Osteoblast (primary cell): Measurements from ENCODE around the gene CNNM1. TPM values are rescaled to one million over a fixed set of nuclear protein-coding genes. Genes with fewer than 3 reads are reported as not detected.

Experiments
- DNase-seq: peaks from one replicate; pipeline ENCODE4 v3.0.0; 2011; ENCODE audit warnings: low spot score, mixed read lengths; ENCODE audit not compliant: insufficient read length; ENCODE audit errors: missing footprints
- H2AFZ ChIP-seq: 2 replicates; pipeline ENCODE4 v1.6.0; 2011; ENCODE audit warnings: mild to moderate bottlenecking, low read length
- H3K27ac ChIP-seq: 2 replicates; pipeline ENCODE4 v1.5.1; 2011; ENCODE audit warnings: mild to moderate bottlenecking, low read depth, low read length, moderate library complexity
- H3K27me3 ChIP-seq: 2 replicates; pipeline ENCODE4 v1.6.0; 2012; ENCODE audit warnings: mild to moderate bottlenecking, control low read depth, inconsistent platforms, low read length, moderate library complexity; ENCODE audit not compliant: insufficient read depth
- H3K36me3 ChIP-seq: 2 replicates; pipeline ENCODE4 v1.5.1; 2011; ENCODE audit warnings: mild to moderate bottlenecking, low read length, control low read depth, moderate library complexity; ENCODE audit not compliant: insufficient read depth
- H3K4me1 ChIP-seq: 2 replicates; pipeline ENCODE4 v1.5.1; 2011; ENCODE audit warnings: mild to moderate bottlenecking, low read length, control low read depth, moderate library complexity; ENCODE audit not compliant: insufficient read depth
- H3K4me2 ChIP-seq: 2 replicates; pipeline ENCODE4 v1.6.0; 2011; ENCODE audit warnings: mild to moderate bottlenecking, low read length; ENCODE audit not compliant: insufficient read depth
- H3K4me3 ChIP-seq: fragments of 200-600 bp; sonication (generic); 3 replicates; pipeline ENCODE4 v1.5.1; 2012; ENCODE audit warnings: mild to moderate bottlenecking, low read length, inconsistent platforms; ENCODE audit not compliant: insufficient read depth
- H3K79me2 ChIP-seq: 2 replicates; pipeline ENCODE4 v1.6.0; 2012; ENCODE audit warnings: mild to moderate bottlenecking, low read length, control low read depth, inconsistent platforms; ENCODE audit not compliant: insufficient read depth
- H3K9me3 ChIP-seq: 2 replicates; pipeline ENCODE4 v1.5.1; 2011; ENCODE audit warnings: low read depth, low read length, control low read depth
- H4K20me1 ChIP-seq: 2 replicates; pipeline ENCODE4 v1.6.0; 2012; ENCODE audit warnings: mild to moderate bottlenecking, low read length, control low read depth; ENCODE audit not compliant: insufficient read depth
- total RNA-seq: library from RNA; depleted of rRNA; stranded (reverse); fragments of >200 nt; gene quantifications from 2 replicates; pipeline ENCODE4 v1.2.3, GENCODE V29; 2012
- TF ChIP-seq, protein P1 (sequence below): IDR thresholded peaks from 2 replicates; pipeline ENCODE4 v1.5.1; 2011; ENCODE audit warnings: mild to moderate bottlenecking, low read depth, low read length, moderate library complexity; ENCODE audit errors: extremely low read depth

Gene CNNM1
- total RNA-seq, 1 donor, result 0.36 TPM

DNA sequence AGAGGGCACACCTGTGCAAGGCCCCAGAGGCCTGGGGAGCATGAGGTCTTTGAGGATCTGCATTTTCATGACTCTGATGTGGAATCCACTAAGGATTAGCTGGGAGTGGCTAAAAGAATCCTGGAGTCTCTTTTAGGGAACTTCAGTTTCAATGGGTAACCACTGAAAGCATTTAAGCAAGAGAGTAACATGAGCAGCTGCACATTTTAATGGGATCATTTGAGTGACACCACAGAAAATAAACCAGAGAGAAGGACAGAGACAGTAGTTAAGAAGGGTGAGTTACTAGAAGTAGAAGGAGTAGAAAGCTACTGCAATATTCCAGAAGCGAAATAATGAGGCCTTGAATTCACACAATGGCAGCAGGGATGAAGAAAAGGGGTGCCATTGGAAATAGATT lies 96.0 kb downstream of the CNNM1 start:
- H3K27me3 ChIP-seq, result no peaks in the 10 kb centered on the region
- no peak overlapping the region for H3K4me3 ChIP-seq
- H3K9me3 ChIP-seq, result no peaks in the 10 kb centered on the region
- no peaks in the 10 kb centered on the region for H4K20me1 ChIP-seq
- DNase-seq, result no peak
- no peak overlapping the region for H2AFZ ChIP-seq
- H3K79me2 ChIP-seq, result peaks cover 50% of the 10 kb centered on the region
- H3K36me3 ChIP-seq, result peaks cover 12% of the 10 kb centered on the region
- H3K4me2 ChIP-seq, result no peak overlapping the region
- H3K27ac ChIP-seq, result no peak overlapping the region
- H3K4me1 ChIP-seq, result peaks cover 9% of the 10 kb centered on the region
- TF ChIP-seq, protein P1, sequence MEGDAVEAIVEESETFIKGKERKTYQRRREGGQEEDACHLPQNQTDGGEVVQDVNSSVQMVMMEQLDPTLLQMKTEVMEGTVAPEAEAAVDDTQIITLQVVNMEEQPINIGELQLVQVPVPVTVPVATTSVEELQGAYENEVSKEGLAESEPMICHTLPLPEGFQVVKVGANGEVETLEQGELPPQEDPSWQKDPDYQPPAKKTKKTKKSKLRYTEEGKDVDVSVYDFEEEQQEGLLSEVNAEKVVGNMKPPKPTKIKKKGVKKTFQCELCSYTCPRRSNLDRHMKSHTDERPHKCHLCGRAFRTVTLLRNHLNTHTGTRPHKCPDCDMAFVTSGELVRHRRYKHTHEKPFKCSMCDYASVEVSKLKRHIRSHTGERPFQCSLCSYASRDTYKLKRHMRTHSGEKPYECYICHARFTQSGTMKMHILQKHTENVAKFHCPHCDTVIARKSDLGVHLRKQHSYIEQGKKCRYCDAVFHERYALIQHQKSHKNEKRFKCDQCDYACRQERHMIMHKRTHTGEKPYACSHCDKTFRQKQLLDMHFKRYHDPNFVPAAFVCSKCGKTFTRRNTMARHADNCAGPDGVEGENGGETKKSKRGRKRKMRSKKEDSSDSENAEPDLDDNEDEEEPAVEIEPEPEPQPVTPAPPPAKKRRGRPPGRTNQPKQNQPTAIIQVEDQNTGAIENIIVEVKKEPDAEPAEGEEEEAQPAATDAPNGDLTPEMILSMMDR, result no peak

DNA sequence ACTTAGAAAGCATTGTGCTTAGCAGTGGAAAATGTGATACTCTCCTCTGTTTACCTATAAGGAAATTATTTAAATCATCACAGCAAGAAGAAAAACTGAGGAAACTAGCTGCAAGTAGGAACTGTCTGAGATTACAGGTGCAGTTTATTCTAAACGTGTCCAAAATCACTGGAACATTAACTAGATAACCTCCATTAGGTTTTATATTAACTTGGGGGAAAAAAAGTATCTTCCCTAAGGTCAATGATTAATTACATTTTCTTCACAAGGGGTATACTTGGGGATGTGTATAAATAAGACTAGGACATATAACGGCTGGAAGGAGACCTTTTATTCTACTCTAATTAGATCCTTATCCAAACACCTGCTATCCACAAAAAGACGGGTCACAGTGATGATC lies 97.5 kb downstream of the CNNM1 start:
- H4K20me1 ChIP-seq, result no peaks in the 10 kb centered on the region
- peaks cover 62% of the 10 kb centered on the region for H3K79me2 ChIP-seq
- TF ChIP-seq, protein P1, result no peak
- H3K9me3 ChIP-seq, result no peaks in the 10 kb centered on the region
- no peak overlapping the region for H3K4me3 ChIP-seq
- H2AFZ ChIP-seq, result no peak overlapping the region
- H3K36me3 ChIP-seq, result peaks cover 12% of the 10 kb centered on the region
- peaks cover 14% of the 10 kb centered on the region for H3K4me1 ChIP-seq
- no peaks in the 10 kb centered on the region for H3K27me3 ChIP-seq
- no peak overlapping the region for H3K27ac ChIP-seq
- no peak overlapping the region for H3K4me2 ChIP-seq
- no peak for DNase-seq

DNA sequence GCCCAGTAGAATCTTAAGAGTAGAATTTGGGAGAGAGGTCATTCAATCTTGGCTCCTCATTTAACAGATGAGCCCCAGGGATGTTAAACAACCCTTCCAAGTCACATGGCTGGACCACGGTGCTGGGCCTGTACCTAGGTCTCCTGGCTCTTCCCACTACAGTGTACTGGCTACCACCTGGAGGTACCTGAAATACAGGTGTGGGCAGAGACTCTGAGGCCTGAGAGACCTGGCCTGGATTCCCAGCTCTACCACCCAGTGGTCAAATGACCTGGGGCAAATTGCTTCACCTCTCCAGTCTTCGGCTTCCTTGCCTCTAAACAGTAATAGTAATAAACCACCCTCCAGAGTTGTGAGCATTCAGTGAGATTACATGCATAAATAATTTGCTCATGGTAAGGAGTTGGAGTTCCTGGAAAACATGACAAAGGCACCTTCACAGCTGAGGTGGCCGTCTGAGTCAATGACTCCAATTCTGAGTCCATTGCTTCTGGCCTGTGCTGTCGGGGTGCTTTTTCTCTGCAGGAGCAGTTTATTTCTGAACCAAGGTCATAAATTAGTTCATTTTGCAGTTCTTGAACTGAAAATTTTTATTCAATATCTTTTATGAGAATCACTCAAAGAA lies 98.5 kb downstream of the CNNM1 start:
- peaks cover 69% of the 10 kb centered on the region for H3K79me2 ChIP-seq

DNA sequence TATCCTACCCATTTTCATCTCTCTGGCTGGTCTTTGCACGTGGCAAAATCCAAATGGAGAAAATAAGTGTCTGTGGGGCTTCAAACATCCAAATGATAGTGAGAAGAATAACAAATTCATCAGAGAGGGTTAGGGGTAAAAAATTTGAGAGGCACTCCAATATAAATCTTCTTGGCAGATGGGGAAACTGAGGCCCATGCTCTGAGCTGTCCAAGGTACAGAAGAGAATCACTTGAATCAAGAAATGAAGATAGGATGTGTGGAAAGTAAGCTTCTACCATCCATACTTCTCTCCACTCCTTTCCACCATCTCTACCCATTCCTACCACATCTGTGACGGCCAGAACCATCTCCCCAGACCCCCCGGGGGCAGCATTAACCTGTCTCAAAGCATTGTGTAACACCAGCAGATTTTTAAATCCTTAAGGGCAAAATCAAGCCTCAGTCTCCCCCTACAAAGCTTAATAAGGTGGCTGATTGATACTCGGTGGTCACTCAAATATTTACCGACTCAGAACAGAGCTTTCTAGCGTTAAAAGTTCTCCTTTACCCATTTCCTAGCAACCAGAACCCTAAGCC lies 100.5 kb downstream of the CNNM1 start:
- TF ChIP-seq, protein P1, result no peak
- Histone ChIP-seq H2AFZ (peak overlapping the region; percentile 99), H3K27ac (peak overlapping the region; percentile 93), H3K4me2 (peak overlapping the region; percentile 93), H3K4me1 (peaks cover 18% of the 10 kb centered on the region), H3K79me2 (peaks cover 75% of the 10 kb centered on the region), H3K9me3 (no peaks in the 10 kb centered on the region), H3K27me3 (no peaks in the 10 kb centered on the region), H4K20me1 (no peaks in the 10 kb centered on the region), H3K4me3 (peak overlapping the region; percentile 100), H3K36me3 (peaks cover 12% of the 10 kb centered on the region)
- DNase-seq, result no peak

More for the DNA sequence above, 98.5 kb downstream of the CNNM1 start:
- Histone ChIP-seq H3K9me3 (no peaks in the 10 kb centered on the region), H3K27me3 (no peaks in the 10 kb centered on the region), H2AFZ (no peak overlapping the region), H3K4me2 (no peak overlapping the region), H3K4me1 (peaks cover 18% of the 10 kb centered on the region), H3K27ac (no peak overlapping the region), H3K36me3 (peaks cover 12% of the 10 kb centered on the region), H4K20me1 (no peaks in the 10 kb centered on the region), H3K4me3 (no peak overlapping the region)
- TF ChIP-seq, protein P1, result no peak
- DNase-seq, result no peak
